T47D (cell line): ENCODE measurements around the gene GJA10.

ENCODE experiments used
- DNase-seq, 2 experiments: peaks; one replicate each; pipeline versions ENCODE4 v3.0.0 to v3.0.0-alpha.2; 2011 to 2012; ENCODE audit warnings: low read depth in 1 of 2, low spot score in 1 of 2
- JUND ChIP-seq: IDR thresholded peaks from 2 replicates; pipeline ENCODE4 v1.6.1; 2012; ENCODE audit warnings: low read depth
- in situ Hi-C: cut with HindIII; loops from 2 replicates; pipeline ENCODE4 v1.10.0; 2016; ENCODE audit warnings: low sequenced_read_pairs, low pct_unique_long_range_greater_than_20kb

The GJA10 gene

DNA sequence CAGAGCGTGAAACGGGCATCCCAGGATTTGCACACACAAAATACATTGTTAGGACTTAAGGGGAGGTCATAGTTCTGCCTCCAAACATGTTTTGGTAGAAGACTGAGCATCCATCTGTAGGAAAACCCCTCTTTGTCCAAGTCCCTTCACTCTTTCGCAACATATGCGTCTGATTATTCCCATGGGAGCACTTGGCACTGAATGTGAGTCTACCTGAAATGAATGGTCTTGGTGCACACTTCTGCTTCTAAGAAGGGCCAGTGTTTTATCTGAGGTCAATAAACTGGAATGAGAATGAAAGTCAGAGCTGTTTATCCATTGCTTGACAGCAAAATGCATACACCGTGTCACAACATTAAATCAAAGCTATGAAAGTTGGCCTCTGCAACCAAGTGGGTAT lies 33.0 kb downstream of the GJA10 start:
- TF ChIP-seq JUND, result no peak
- in situ Hi-C loops, result no loop called here
- DNase-seq, result no peak

DNA sequence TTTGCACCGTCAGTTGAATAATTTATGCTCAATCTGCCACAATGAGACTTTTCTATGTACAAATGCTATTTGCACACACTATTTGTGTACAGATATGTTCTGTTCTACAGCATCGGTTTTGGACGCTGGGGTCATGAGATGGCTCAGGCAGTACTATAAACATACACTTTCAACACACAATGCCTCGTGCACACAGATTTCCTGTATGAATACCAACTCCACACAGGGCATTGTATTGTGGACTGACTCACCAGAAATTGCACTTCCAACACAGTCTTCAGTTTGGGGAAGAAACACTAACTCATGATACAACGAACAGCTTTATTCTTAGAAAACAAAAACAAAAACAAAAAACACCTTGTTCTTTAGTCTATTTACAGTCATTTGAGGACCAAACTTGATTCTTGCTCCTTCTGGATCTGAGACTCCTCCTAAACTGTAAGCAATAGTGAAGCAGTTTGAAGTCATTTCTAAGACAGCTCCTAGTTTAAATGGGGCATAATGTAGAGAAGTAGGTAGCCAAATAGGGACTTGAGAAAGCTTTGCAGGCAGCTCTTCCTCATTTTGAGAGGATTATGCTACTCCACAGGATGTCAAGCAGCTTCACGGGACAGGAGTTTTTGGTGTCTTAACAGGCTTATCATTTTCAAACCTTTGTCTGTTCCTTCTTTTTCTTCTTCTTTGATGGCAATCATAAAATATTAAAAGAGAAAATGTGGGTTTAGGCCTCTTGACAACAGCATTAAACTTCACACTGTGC lies 33.7 kb downstream of the GJA10 start:
- no peak for TF ChIP-seq JUND
- in situ Hi-C loops, result no loop called here

DNA sequence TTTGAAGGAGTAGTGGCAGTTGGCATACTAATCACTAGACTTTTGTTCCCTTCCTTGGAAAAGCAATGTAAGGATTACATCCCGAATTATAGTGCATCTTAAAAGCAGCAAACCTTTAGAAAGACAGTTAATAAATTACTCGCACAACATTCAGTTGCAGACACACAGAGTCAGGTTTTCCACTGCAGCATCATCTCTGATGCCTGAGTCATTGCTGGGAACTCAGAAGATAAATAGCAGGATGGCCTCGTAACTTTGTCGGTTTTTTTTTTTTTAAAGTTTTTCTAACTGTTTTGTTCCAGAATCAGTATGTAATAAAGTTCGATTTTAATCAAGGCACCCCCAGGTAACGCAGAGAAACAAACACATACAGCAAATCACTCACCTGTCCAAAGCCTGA lies 34.3 kb downstream of the GJA10 start:
- DNase-seq, result no peak
- no peak for TF ChIP-seq JUND
- in situ Hi-C loops, result no loop called here

More for the DNA sequence above, 33.7 kb downstream of the GJA10 start:
- no peak for DNase-seq

DNA sequence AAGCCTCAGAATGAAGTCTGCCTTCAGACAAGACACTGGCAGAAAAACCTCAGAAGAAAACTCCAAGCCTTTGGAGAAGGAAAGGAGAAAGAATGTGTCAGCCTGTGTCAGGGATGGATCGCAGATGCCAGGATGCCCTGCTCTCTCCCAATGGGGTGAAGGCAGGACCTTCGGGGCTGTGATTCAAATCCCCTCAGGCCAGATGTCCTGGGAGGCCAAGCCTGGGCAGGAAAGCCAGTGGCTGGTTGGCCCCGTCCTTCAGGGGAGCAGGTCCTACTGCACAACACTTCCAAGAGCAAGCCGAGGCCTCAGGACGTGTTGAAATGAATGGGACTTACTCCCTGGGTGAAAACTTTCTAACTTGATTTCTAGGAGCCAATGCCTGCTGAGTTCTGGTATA lies 36.5 kb downstream of the GJA10 start:
- in situ Hi-C loops, result no loop called here

DNA sequence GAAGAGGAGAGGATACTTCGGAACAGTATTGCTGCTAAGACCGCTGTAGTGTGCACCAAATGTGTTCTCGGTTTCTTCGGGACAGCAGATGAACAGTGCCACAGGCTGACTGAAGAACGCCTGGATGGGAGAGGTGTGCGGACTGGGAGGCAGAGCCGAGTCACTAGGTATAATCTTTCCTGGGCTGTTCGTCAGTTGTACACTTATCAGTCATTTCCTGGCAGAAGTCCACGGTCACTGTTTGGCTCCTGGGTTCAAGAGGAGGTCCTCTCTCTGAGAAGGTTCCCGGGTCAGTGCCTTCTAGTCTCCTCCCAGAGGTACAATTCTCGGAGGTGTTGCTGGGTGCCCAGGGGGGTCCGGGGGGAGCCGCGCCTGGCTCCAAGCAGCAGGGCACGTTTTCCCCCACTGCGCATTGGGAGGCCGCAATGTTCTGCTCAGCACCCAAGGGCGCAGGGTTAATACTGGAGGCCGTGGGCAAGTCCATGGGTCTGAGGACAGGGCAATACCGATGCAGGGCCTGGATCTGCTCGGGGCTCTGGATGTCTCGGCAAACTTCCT lies 38.1 kb downstream of the GJA10 start:
- no peak for TF ChIP-seq JUND
- no peak for DNase-seq
- in situ Hi-C loops, result no loop called here

More for the DNA sequence above, 36.5 kb downstream of the GJA10 start:
- no peak for TF ChIP-seq JUND
- no peak for DNase-seq

DNA sequence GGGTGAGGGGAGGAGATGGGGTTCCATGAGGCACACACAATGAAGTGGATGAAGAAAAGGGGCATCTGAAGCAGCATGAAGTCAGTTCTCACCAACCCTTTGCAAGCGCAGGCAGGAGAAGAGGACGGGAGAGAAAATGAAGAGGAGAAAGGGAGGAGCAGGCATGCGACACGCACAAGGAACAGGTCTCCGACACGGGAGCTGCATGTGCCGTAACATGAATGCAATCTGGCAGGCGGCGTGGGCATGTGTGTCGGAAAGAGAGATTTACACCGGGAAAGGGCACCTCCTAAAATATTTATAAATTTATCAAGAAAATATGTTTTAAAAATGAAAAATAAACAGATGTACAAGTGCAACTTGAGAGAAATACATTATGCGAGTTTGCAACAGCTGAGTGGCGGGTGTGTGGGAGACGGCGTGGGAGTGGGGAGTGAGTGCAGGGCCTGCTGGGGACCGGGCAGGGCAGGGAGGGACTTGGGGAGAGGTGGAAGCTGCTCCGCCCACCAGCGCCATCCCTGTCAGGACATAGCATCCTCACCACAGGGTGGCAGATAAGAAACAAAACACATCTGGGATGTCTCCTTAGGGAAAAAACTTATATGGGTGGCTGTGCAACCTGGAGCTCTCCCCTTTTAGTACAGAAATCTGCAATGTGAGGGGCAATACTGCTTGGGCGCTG lies 40.6 kb downstream of the GJA10 start:
- no peak for DNase-seq
- in situ Hi-C loops, result no loop called here
- no peak for TF ChIP-seq JUND

DNA sequence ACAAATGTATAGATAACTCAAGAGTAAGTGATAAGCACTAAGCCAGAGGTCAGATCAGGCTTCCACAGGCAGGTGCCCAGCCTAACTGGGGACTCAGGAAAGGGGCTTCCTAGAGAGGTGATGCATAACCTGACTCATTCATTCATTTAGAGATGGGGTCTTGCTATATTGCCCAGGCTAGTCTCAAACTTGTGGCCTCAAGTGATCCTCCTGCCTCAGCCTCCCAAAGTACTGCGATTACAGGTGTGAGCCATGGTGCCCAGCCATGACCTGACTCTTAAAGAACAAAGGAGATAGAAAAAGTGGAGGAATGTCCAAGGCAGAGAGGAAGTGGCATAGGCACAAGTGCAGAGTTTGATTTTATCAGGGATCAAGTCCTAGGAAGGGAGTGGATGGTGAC lies 41.9 kb downstream of the GJA10 start:
- in situ Hi-C loops, result no loop called here
- DNase-seq, result no peak
- no peak for TF ChIP-seq JUND

DNA sequence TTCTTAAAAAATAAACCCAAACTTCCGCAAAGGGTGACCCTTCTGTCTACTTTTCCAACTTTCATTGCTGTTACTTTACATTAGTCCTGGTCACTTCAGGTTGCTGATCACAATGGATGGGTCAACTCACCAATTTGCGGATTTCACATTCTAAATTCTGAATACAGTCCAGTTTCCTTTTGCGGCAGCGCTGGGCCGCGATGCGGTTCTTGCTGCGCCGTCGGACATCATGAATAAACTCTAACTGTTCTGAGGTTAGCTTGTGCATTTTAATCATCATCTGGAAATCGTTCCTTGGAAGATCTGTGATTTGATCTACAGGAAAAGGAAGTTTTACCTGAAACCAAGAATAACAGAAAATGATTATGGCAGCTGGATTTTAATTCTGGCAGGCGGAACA lies 43.7 kb downstream of the GJA10 start:
- TF ChIP-seq JUND, result no peak
- no peak for DNase-seq
- in situ Hi-C loops, result no loop called here

DNA sequence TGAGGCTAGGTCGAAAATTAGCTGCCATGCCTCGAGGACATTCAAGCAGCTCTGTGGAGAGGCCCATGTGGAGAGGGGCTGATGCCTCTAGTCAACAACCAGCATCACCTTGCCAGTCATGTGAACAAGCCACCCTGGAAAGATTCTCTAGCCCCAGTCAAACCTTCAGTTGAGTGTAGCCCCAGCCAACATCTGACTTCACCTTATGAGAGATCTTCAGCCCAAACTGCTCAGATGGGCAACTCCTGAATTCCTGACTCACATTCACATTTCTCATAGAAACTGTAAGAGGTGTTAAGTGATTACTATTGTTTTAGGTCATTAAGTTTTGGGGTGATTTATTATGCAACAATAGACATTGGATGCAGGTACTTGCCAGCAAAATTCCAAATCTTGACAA lies 44.9 kb downstream of the GJA10 start:
- in situ Hi-C loops, result no loop called here
- TF ChIP-seq JUND, result no peak
- no peak for DNase-seq

DNA sequence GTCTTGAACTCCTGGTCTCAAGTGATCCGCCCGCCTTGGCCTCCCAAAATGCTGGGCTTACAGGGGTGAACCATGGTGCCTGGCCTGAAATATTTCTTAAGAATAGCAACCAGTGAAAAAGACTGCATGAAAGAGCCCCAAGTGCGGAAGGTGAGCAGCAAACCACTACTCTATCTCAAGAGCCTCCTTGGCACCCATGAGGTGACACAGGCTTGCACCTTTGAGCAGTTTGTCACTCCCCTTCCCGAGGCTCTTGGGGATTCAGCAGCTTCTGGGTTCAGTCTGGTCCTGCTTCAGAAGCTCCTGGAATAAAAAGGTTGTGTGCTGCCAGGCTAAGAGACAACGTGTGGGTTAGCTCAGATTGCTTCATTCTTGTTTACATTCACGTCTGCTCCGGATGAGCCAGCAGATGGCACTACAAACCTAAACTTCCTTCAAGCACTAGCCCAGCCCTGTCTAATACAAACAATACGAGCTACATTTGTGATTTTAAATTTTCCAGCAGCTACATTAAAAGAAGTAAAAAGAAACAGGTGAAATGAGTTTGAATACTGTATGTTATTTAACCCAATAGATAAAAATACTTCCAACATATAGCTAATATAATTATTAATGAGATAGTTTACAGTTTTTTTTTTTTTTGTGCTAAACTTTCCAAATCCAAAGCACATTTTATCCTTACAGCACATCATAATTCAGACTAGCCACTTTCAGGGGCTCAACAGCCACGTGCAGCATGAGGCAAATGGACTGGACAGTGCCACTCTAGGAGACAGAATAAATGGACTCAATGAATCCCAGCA lies 46.2 kb downstream of the GJA10 start:
- peak; percentile 72 to 83 for DNase-seq
- in situ Hi-C loops, result no loop called here
- no peak for TF ChIP-seq JUND

DNA sequence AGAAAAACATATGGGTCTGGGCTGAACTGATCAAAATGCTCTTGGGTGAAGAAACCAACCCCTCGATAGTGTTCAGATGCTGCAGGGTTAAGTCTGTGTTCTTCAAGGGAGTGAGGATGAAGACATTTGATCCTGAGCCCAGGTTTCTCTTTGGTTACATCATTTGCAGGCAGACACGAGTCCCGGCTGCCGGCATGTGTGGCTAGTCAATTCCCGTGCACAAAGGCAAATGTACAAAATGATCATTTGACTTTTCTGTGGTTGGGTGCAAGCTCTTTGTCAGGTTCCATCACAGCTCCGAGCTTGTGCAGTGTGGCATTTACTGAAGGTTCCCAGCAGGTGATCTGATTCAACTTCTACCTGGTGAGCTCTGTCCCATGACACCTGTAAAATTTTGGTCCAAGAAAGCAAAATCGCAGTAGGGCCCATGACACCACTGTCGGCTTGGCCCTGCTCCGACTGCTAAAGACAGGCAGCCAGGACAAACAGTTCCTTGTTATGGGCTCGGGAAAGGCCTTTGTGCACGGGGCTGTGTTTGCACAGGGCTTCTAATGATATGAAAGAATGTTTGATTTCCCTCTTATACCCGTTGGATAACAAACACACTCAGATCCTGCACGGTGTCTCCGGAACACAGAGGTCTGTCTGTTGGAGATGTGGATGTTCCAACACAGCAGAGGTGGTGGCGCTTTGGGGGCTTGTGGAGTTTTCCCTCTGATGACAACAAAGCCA lies 46.9 kb downstream of the GJA10 start:
- DNase-seq, result peak in 1 of 2 experiments; percentile 11
- in situ Hi-C loops, result no loop called here
- TF ChIP-seq JUND, result no peak
